Endothelial cell (in vitro differentiated cells): ENCODE measurements around the gene TBL1X. TPM values are rescaled to one million over a fixed set of nuclear protein-coding genes. Genes with fewer than 3 reads are reported as not detected.
"Not testable (repeated sequence)": the region's sequence is repeated elsewhere in the genome, so short reads cannot be mapped to it uniquely, and the experiment has no call there.

Experiments
- DNase-seq: peaks from one replicate; pipeline ENCODE4 v3.0.0; 2021; ENCODE audit warnings: low spot score
- H3K27ac Mint-ChIP-seq: one replicate; pipeline ENCODE4 v1.8.0; 2021; ENCODE audit warnings: mixed read lengths, inconsistent platforms; ENCODE audit not compliant: unreplicated experiment
- H3K27me3 Mint-ChIP-seq: one replicate; pipeline ENCODE4 v1.8.0; 2021; ENCODE audit warnings: mild to moderate bottlenecking, moderate library complexity, mixed read lengths, inconsistent platforms; ENCODE audit not compliant: unreplicated experiment
- H3K36me3 Mint-ChIP-seq: one replicate; pipeline ENCODE4 v1.8.0; 2021; ENCODE audit warnings: mild to moderate bottlenecking, low read depth, mixed read lengths, inconsistent platforms; ENCODE audit not compliant: unreplicated experiment
- H3K4me1 Mint-ChIP-seq: one replicate; pipeline ENCODE4 v1.8.0; 2021; ENCODE audit warnings: mild to moderate bottlenecking, mixed read lengths, inconsistent platforms; ENCODE audit not compliant: unreplicated experiment
- H3K4me3 Mint-ChIP-seq: one replicate; pipeline ENCODE4 v1.8.0; 2021; ENCODE audit warnings: mild to moderate bottlenecking, mixed read lengths, inconsistent platforms; ENCODE audit not compliant: unreplicated experiment
- H3K9me3 Mint-ChIP-seq: one replicate; pipeline ENCODE4 v1.8.0; 2021; ENCODE audit warnings: mixed read lengths, inconsistent platforms; ENCODE audit not compliant: unreplicated experiment
- total RNA-seq: library from RNA; stranded (reverse); fragmentation: NEBNext Ultra II Directional; extraction: Animal tissue kit (Norgen Biotek cat#: 25700); gene quantifications from one replicate; pipeline ENCODE4 v1.2.1, GENCODE V29; 2021; ENCODE audit not compliant: unreplicated experiment
- TF ChIP-seq, protein P1 (sequence below): fragments of 200-600 bp; sonication (generic); IDR thresholded peaks from one replicate; pipeline ENCODE4 v1.5.0; 2021; ENCODE audit warnings: antibody characterized with exemption; ENCODE audit not compliant: unreplicated experiment

The TBL1X gene
- total RNA-seq, 1 donor from 2014 or later, result 19.4 TPM

DNA sequence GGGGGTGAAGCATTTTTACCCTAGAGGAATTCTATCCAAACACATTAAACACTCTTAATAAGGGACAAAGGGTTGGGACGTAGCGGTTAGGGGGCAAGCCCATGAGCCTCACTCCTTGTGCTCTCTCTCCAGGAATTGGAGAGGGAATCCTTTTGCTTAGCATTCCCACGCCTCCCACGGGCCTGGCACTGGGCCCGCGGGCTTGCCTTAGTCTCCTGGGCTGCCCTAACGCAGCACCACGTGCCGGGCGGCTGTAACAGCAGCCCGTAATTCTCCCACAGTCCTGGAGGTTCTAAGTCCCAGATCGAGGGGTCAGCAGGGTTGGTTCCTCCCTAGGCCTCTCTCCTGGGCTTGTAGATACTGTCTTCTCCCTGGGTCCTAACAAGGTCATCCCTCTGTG is 67.5 kb downstream of the TBL1X start:
- Mint-ChIP-seq H3K4me1 (peaks cover 26% of the 10 kb centered on the region), H3K27ac (no peak overlapping the region), H3K27me3 (peaks cover 6% of the 10 kb centered on the region), H3K36me3 (peaks cover 3% of the 10 kb centered on the region), H3K9me3 (no peaks in the 10 kb centered on the region), H3K4me3 (no peak overlapping the region)
- TF ChIP-seq, protein P1, sequence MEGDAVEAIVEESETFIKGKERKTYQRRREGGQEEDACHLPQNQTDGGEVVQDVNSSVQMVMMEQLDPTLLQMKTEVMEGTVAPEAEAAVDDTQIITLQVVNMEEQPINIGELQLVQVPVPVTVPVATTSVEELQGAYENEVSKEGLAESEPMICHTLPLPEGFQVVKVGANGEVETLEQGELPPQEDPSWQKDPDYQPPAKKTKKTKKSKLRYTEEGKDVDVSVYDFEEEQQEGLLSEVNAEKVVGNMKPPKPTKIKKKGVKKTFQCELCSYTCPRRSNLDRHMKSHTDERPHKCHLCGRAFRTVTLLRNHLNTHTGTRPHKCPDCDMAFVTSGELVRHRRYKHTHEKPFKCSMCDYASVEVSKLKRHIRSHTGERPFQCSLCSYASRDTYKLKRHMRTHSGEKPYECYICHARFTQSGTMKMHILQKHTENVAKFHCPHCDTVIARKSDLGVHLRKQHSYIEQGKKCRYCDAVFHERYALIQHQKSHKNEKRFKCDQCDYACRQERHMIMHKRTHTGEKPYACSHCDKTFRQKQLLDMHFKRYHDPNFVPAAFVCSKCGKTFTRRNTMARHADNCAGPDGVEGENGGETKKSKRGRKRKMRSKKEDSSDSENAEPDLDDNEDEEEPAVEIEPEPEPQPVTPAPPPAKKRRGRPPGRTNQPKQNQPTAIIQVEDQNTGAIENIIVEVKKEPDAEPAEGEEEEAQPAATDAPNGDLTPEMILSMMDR, result no peak
- DNase-seq, result no peak

DNA sequence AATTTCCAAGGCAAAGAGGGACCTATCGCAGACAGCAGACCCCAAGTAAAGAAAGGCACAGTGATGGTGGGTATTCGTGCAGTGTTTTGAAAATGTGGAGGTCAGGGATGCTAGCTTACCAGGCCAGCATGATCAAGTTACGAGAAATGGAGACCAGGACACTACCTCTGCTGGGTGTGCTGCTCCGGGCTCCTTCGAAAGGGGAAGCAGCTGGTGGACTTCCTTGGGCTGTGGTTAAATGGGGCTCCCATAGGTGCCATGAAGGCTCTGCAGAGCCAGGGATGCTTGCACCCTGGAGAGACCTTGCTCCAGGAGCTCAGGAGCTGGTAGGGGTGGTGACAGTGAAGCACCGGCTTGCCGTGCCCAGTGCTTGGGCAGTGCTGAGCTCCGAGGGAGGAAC is 68.8 kb downstream of the TBL1X start:
- peaks cover 6% of the 10 kb centered on the region for H3K27me3 Mint-ChIP-seq
- peaks cover 4% of the 10 kb centered on the region for H3K36me3 Mint-ChIP-seq
- H3K27ac Mint-ChIP-seq, result no peak overlapping the region
- H3K4me3 Mint-ChIP-seq, result no peak overlapping the region
- H3K9me3 Mint-ChIP-seq, result no peaks in the 10 kb centered on the region
- no peak for DNase-seq
- peaks cover 26% of the 10 kb centered on the region for H3K4me1 Mint-ChIP-seq
- TF ChIP-seq, protein P1, result no peak

DNA sequence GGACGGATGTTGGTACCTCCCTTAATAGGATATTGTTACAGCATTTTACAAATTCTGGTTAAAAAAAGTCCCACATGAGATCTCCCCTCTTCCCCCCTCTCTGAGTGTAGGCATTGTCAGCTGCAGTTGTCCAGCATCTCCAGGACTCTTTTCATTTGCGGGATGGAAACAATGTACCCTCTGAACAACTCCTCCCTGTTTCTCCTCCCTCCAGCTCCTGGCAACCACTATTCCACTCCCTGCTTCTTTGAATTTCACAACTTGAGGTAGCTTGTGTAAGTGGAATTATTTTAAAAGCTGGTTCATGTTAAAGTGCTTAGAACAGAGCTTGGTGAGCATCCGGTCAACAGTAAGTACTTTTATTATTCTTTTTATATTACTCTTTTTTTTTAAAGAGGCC is 69.8 kb downstream of the TBL1X start:
- no peak overlapping the region for H3K4me3 Mint-ChIP-seq
- no peak for DNase-seq
- H3K27me3 Mint-ChIP-seq, result peaks cover 8% of the 10 kb centered on the region
- H3K4me1 Mint-ChIP-seq, result peaks cover 26% of the 10 kb centered on the region
- H3K36me3 Mint-ChIP-seq, result peaks cover 4% of the 10 kb centered on the region
- H3K9me3 Mint-ChIP-seq, result no peaks in the 10 kb centered on the region
- TF ChIP-seq, protein P1, result no peak
- H3K27ac Mint-ChIP-seq, result no peak overlapping the region

DNA sequence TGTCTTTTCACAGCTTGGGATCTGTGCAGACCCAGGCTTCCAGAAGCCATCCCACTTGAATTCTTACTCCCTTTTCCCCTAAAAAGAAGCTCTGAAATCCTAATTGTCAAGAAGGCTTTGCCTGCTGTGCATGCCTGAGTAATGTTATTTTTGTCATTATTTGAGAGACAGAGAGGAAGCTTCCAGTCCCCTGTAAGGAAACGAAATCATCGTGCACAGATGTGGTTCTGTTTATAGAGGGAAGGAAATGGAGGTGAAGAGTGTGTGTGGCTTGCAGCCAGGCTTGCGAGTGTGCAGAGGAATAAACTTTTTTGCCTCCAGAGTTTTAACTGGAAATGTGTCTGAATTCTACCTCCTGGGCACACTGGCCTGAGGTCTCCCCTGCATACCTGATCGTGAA is 70.2 kb downstream of the TBL1X start:
- H3K4me3 Mint-ChIP-seq, result no peak overlapping the region
- no peaks in the 10 kb centered on the region for H3K9me3 Mint-ChIP-seq
- H3K4me1 Mint-ChIP-seq, result peaks cover 26% of the 10 kb centered on the region
- no peak overlapping the region for H3K27ac Mint-ChIP-seq
- no peak for DNase-seq
- H3K36me3 Mint-ChIP-seq, result peaks cover 4% of the 10 kb centered on the region
- H3K27me3 Mint-ChIP-seq, result peaks cover 8% of the 10 kb centered on the region
- TF ChIP-seq, protein P1, result no peak

DNA sequence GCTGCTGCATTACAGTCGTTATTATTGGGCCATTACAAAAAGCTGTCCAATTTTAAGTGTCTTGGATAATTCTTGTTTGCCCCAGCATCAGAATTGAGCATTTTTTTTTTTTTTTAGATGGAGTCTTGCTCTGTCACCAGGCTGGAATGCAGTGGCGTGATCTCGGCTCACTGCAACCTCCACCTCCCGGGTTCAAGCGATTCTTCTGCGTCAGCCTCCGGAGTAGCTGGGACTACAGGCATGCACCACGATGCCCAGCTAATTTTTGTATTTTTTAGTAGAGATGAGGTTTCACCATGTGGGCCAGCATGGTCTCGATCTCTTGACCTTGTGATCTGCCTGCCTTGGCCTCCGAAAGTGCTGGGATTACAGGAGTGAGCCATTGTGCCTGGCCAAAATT is 71.3 kb downstream of the TBL1X start:
- H3K36me3 Mint-ChIP-seq, H3K4me3 Mint-ChIP-seq, DNase-seq, H3K9me3 Mint-ChIP-seq, H3K27ac Mint-ChIP-seq, H3K27me3 Mint-ChIP-seq: not testable (repeated sequence)
- H3K4me1 Mint-ChIP-seq, result peaks cover 20% of the 10 kb centered on the region

DNA sequence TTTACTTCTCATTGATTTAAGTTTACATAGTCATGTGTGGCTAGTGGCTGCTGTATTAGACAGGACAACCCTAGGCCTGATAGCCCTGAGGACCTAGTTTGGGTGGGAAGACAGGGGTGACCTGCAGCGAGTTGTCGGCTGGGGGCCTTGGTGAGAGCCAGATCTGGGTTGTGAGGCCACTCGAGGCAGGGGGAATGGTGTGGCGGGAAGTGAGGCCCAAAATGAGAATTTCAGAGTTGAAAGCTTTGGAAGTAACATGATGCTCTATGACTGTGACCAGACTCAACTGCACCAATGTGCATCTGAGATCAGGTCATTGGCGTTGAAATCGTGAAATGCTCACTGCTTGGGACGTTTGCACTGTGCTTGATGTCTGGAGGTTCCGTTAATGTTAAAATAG is 72.9 kb downstream of the TBL1X start:
- TF ChIP-seq, protein P1, result no peak
- no peak for DNase-seq
- H3K36me3 Mint-ChIP-seq, result peaks cover 4% of the 10 kb centered on the region
- no peak overlapping the region for H3K4me3 Mint-ChIP-seq
- H3K4me1 Mint-ChIP-seq, result peaks cover 18% of the 10 kb centered on the region
- H3K9me3 Mint-ChIP-seq, result no peaks in the 10 kb centered on the region
- H3K27ac Mint-ChIP-seq, result no peak overlapping the region
- H3K27me3 Mint-ChIP-seq, result peaks cover 6% of the 10 kb centered on the region
